Jurkat, Clone E6-1 (cell line): ENCODE data around the gene HUNK.

ENCODE experiments used
- DNase-seq: peaks from one replicate; pipeline ENCODE4 v3.0.0-alpha.2; 2011; ENCODE audit warnings: low read depth, low spot score
- H3K4me3 ChIP-seq: 2 replicates; pipeline ENCODE4 v1.5.1; 2011; ENCODE audit warnings: mild to moderate bottlenecking, low read length, control low read depth, moderate library complexity

HUNK gene

DNA sequence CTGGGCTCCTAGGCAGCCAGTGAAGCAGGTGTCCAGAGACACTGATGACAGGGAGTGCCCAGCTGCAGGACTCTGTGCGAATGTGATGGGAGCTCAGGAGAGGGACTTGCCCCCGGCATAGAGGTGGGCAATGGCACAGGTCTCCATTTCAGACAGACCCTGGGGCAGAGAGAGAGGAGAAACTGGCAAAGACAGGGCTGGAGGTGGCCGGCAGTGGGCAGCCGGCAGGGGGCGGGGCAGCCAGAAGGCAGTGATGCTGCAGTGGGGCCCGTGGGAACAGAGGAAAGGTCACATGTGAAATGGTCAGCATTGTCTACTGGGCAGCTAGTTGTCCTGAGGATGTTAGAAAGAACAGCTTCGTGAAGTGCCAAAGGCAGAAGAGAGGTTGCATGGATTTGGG is 112.6 kb downstream of the HUNK start:
- H3K4me3 ChIP-seq, result no peak overlapping the region
- no peak for DNase-seq

DNA sequence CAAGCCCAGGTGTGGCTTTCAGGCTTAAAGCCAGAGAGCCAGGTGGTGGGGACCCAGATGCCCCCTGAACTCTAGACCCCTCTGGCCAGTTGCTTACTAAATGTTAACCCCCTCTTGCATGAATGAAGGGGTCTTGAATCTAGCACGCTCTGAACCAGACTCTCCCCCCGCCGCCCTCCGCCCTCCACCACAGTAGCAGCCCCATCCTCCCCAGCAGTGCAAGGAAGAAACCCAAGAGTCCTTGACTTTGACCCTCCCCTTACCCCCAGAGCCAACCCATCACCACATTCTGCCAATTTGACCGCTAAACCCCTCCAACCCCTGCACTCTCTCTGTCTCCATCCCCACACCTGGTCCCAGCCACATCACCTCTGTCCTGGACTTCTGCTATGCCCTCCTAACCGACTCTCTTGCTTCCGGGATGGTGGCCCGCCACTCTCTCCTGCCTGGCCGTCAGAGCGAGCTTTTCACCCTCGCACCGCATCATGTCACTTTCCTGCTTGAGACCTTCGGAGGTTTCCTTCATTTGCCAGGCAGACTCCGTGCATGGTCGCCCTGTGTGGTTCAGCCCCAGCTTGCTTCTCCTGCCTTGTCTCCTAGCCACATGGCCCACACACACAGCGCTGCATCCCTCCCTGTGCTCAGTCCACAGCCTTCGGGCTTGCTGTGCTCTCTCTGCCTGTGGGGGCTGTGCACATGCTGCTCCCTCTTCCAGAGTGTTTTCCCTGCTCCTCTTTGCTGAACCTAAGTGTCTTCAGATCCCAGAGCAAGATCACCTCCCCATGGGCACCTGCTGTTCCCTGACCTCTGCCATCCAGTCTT is 113.4 kb downstream of the HUNK start:
- H3K4me3 ChIP-seq, result no peak overlapping the region
- no peak for DNase-seq

DNA sequence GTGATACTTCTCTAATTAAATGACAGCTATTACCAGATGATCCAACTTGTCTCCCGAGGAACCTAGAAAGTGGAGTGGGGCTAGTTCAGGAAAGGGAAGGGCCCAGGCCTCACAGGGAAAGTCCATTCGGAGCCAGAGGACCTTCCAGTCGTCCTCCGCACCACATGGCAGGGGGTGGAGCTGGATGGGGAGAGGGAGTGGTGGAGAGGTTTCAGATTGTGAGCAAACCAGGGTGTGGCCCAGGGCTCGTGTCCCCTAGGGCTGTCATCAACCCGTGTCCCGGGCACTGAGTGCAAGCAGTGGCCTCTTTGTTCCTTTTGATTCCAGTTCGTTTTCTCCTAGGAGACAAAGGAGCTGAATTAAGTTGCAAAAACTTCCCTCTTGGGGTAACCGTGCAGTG is 114.9 kb downstream of the HUNK start:
- no peak for DNase-seq
- H3K4me3 ChIP-seq, result no peak overlapping the region

DNA sequence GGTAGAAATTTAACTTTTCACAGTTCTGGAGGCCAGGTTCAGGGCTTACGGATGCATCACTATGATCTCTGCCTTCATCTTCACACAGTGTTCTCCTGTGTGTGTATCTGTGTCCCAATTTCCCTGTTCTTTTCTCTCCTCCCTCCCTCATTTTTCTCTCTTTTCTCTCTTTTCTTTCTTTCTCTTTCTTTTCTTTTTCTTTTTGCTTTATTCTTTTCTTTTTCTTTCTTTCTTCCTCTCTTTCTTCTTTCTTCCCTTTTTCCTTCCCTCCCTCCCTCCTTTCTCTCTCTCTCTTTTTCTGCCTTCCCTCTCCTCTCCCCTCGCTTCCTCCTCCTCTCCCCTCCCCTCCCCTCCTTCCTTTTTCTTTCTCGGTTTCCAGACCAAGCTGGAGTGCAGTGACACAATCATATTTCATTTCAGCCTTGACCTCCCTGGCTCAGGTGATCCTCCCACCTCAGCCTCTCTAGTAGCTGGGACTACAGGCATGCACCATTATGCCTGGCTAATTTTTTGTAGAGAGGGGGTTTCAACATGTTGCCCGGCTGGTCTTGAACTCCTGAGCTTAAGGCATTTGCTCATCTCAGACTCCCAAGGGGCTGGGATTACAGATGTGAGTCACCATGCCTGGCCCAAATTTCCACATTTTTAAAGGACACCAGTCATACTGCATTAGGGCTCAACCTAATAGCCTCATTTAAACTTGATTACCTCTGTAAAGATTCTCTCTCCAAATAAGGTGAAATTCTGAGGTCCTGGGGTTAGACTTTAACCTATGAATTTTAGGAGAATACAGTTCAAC is 115.9 kb downstream of the HUNK start:
- DNase-seq, result no peak
- H3K4me3 ChIP-seq, result no peak overlapping the region

DNA sequence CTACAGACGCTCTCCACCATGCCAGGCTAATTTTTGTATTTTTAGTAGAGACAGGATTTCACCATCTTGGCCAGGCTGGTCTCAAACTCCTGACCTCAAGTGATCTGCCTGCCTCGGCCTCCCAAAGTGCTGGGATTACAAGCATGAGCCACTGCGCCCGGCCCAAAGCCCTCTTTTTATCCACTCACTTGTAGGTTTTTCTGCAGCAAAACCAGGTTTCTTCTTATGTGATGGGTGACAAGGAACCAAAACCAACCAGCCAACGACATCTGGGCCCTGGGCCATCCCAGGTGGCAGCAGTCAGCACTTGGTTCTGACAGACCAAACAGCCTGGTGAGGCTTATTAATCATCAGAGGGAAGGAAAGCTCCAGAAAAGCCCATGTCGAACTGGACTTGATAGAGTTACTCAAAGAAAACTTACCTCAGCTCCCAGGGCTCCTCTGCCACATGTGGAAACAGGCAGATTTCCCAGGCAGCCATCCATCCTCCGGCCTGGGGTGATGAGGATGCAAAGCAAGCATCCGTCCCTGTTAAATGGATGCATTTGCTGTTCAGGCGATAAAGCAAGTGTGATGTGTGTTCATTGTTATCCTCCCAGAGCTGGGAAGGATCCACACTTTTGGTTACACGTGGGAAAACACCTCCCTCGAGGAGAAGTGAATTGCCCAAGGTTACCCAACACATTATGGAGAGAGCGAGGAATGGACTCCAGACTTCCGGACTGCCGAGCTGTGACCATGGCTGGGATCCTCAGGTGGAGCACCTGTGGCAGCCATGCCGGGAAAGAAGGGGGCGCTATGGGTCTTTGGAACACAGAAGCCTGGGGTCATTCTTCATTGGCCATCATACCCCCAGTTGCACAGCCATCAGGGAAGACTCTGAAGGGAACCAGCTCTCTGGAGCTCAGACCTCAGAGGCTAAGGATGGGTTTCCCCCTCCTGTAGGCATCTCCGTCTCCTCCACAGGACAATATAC is 118.8 kb downstream of the HUNK start:
- DNase-seq, result no peak
- no peak overlapping the region for H3K4me3 ChIP-seq

DNA sequence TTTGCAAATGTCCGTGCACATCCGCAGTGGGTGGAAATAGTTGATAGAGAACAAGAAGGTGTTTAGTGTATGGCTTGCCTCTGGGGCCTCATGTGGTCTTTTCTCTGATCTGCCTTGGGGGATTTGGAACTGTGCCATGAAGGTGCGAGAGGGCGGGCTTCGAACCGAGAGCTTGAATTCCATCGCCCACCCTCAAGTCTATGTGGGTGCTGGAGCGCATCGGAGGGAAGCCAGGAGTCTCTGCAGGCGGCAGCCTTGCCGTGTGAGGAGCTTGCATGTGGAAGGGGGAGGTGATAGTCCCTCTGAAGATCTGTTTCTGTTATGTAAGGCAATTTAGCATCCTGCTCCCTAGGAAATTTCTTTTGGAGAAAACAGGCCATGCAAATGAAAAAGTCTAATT is 119.6 kb downstream of the HUNK start:
- no peak overlapping the region for H3K4me3 ChIP-seq

DNA sequence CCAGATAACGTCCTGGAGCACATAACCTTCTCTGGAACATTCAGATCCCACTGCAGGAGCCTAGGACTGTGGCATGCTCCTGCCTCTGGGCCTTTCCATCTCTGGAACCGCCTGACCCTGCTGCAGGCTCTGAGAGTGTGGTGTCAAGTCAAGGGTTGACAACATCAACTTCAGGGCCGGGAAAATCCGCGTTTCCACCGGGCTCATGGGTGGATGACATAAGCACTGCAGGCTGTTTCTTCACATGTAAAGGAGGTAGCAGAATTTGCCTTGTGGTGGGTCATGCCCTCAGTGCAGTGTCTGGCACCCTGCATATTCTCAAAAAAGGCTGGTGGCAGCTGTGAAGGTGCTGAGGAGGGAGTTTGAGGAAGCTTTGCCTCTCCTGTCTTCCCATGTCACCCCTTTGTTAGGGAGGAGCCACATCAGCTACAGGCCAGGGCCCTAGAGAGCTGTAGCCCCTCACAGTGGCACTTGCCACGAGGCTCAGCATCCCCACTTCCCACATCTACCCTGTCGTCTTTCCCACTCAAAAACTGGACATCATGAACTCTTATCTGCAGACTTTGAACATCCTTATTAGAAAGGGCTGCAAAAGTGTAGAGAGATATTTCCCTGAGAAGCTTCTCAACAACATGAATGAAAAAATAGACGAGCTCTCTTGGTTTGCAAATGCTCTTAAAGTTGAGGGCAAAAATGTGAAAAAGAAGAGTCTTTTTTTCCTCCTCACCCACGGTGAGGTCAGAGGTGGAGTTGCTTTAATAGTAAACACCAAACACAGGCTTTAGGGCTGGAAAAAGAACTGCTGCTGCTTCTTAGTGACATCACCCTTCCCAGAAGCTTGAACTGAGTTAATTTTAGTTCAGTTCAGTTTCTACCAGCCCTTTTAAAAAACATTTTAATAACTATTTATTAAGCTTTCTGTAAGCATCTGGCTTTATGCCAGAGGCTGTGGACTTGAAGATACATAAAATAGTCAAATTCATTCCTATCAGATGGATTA is 121.3 kb downstream of the HUNK start:
- DNase-seq, result no peak
- H3K4me3 ChIP-seq, result no peak overlapping the region

More for the DNA sequence above, 119.6 kb downstream of the HUNK start:
- no peak for DNase-seq

DNA sequence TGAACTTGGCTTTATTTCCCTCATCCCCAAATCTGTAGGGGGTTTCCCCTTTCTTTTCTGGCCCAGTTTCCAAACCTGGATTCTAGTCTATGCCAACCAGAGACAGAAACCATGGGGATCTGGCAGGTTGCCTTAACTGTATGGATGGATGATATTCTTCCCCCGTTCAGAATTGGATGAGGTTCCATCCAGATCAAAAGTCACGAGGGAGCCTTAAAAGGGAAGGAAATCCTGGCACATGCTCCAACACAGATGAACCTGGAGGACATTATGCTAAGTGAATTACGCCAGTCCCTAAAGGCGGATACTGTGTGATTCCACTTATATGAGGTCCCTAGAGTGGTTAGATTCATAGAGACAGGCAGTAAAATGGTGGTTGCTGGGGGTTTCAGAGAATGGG is 124.4 kb downstream of the HUNK start:
- no peak for DNase-seq
- no peak overlapping the region for H3K4me3 ChIP-seq

DNA sequence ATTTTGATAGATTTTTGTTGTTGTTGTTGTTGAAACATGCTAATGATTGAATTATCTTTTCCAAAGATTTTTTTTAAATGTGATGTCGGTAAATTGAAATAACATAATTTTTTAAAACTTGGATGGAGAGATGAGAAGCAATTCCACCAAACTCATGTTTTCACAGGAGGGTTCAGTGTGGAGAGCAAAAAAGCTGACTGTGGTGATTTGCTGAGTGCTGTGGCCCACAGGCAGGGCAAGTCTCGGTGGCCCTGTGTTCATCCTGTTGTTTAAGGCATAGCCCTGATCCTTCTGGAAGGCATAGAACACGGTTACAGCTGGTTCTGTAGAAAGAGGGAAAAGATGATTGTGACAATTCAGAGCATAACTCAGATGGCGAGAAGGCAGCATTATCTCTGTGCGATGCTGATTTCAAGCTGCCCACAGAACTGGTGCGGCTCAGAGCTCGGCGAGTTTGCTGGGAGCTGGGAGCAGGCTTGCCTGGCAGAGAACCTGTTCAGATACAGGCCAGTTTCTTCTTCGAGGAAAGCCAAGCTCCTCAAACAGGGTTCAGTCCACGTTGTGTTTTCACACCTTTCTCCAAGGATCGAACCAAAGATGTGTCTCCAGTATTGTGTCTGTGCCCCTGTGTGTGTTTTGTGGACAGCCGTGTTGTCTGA is 127.1 kb downstream of the HUNK start:
- no peak overlapping the region for H3K4me3 ChIP-seq
- no peak for DNase-seq

DNA sequence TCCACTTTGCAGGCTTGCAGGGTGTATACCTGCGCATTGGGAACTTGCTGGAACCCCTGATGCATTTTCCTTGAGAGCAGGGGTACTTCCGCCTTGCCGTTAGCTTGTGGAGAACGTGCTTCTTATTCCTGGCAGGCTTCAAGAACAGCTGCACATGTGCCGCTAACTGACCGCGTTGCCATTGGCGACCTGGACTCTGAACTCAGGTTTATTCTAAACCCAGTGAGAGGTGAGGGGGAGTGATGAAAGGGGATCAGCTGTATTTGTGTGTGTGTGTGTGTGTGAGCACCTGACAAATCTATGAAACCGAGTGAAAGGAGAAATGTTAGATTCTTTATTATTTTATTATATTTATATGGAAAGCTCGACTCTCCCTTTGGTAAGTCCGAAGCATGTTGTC is 128.6 kb downstream of the HUNK start:
- no peak overlapping the region for H3K4me3 ChIP-seq
- DNase-seq, result no peak

DNA sequence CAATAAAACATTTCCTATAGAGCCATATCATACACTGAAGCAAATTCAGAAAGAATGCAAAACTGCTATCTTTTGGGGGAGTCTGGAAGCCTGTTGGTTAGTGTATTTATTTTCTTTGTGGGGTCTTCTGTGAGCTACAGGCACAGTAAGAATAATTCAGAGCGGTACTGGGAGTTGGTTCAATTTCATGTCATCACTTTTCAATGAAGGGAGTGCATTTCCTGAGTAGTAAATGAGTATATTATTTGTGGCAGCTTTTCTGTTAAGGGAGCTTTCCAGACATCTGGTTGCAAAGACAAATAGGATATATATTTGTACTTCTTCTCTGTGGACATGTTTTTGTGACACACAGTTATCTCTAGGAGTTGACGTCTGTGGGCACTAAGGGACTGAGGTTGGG is 130.6 kb downstream of the HUNK start:
- no peak overlapping the region for H3K4me3 ChIP-seq
- DNase-seq, result no peak

DNA sequence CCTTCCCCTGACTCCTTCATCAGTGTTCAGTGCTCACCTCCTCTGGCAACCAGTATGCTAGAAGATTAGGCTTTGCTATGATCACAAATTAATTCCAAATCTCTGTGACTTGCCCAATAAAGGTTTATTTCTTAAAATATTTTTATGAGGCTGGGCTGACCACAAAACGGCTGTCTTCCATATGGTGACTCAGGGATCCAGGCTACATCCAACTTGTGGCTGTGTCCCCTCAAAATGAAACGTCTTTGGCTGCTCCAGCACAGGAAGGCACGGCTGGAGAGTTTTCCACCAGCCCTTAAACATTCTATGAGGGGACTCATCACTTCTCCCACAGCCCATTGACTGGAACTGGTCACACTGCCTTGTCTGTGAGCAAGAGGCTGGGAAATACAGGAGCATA is 131.5 kb downstream of the HUNK start:
- H3K4me3 ChIP-seq, result no peak overlapping the region
- no peak for DNase-seq

DNA sequence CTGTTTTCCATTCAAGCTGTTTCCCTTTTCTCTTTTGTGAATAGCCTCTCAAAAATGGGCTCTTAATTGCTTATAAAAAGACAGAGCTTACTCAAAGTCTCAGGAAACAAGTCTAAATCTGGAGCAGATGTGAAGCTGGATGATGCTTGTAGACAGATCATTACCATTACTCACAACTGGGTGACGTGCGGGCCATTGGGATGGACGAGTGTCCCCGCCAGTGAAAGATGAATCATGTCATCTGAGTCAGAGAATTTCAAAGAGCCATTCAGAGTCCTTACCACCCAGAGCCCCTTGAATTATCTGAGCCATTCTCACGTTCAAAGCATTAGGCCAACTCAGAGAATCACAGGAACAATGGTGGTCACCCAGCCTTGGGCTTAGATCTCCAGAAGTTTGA is 134.6 kb downstream of the HUNK start:
- no peak overlapping the region for H3K4me3 ChIP-seq
- no peak for DNase-seq

DNA sequence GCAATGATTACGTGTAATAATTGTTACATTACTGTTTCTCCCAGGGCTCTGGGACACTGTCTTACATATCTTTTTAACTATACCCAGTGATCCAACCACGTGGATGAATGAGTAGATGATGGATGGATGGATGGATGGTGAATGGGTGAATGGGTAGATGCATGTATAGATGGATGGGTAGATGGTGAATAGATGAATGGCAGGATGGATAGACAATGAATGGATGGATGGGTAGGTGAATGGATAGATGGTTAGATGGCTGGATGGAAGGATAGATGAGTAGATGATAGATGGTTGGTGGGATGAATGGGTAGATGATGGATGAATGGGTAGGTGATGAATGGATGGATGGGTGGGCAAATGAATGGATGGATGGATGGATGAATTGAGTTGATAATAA is 135.9 kb downstream of the HUNK start:
- H3K4me3 ChIP-seq, result no peak overlapping the region
- no peak for DNase-seq

DNA sequence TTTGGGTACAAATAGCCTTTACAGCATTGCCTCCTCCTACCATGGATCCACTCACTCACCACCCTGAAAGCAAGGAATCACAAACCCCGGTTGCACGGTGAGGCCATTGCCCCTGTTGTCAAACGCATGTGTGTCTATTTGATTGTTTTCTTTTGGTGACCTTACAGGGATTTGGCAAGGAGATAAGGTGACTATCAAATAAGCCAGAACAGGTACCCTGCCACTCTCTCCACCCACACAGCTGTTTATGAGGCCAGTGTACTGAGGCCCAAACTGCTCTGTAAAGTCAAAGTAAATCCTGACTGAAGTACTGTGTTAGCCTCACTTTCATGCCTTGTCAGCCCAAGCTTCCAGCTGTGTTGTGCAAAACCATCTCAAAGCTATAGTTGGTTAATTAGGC is 136.4 kb downstream of the HUNK start:
- DNase-seq, result no peak
- H3K4me3 ChIP-seq, result no peak overlapping the region

DNA sequence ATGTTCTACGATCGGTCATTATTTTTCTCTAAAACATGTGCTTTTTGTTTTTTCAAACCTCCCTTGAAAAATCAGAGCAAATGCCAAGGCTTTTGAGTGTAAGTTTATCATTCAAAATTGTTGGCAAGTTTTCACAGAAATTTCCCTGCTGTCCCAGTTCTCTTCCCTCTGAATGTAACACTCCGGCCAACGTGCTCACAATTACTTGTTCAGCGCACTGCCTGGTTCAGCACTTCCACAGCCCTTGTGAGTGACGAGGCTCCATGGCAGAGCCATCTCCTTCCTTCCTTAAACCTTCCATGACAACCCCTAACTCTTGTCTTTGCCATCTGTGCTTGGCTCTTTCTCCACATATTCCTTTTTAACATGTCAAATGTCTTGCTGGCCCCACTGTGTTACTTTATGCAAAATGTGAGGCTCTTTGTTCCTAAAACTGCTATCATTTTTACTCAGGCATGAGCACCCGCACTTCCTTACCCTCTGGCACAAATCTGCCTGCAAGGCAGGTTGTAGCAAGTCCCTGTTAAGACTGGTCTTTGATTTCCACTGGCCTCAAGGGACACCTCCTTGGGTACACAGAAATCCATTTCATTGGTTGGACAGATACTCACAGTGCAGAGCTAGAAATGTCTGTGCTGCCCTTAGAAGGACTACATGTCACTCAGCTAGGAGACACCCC is 142.8 kb downstream of the HUNK start:
- no peak overlapping the region for H3K4me3 ChIP-seq
- DNase-seq, result no peak

DNA sequence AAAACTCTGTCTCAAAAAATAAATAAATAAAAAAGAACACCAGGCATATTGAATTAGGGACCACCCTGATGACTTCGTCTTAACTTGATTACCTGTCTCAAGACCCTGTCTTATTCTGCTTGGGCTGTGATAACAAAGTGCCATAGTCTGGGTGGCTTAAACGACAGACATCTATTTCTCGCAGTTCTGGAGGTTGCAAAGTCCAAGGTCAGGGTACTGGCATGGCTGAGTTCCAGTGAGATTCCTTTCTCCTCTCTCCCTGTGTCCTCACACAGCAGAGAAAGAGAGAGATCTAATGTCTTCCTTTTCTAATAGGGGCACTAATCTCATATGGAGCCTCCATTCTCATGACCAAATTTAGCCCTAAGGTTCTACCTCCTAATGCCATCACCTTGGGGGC is 145.6 kb downstream of the HUNK start:
- DNase-seq, result no peak
- no peak overlapping the region for H3K4me3 ChIP-seq
